Body of pancreas (tissue), 4 donors: ENCODE results near the gene MRPL55. TPM values are rescaled to one million over a fixed set of nuclear protein-coding genes. Genes with fewer than 3 reads are reported as not detected.

Experiments used
- ATAC-seq: fragments of 150-250 bp; one replicate; pipeline ENCODE4 v1.9.1; 2016
- DNase-seq, 4 donors: peaks; one replicate each; pipeline ENCODE4 v3.0.0-alpha.2; 2019
- H3K27ac ChIP-seq, 4 donors: fragments of 200-600 bp; sonication (generic); 1 replicate in 3 of 4; 2 replicates in 1 of 4; pipeline versions ENCODE4 v1.5.1 to v1.6.1; 2016 to 2019; ENCODE audit warnings: mild to moderate bottlenecking in 1 of 4, mixed read lengths in 1 of 4, moderate library complexity in 1 of 4
- H3K27me3 ChIP-seq, 2 donors: fragments of 200-600 bp; sonication (generic); one replicate each; pipeline ENCODE4 v1.6.0; 2016; ENCODE audit warnings: mild to moderate bottlenecking in 1 of 2
- H3K36me3 ChIP-seq, 2 donors: fragments of 200-600 bp; sonication (generic); replicated peaks in 1 of 2; 2 replicates each; pipeline ENCODE4 v1.5.1; 2016; ENCODE audit warnings: low read depth in 2 of 2; ENCODE audit not compliant: insufficient read depth in 1 of 2
- H3K4me1 ChIP-seq: fragments of 200-600 bp; sonication (generic); one replicate; pipeline ENCODE4 v1.6.0; 2016
- H3K4me3 ChIP-seq, 2 donors: fragments of 200-600 bp; sonication (generic); 1 replicate in 1 of 2; 2 replicates in 1 of 2; pipeline ENCODE4 v1.5.1; 2016 to 2019
- H3K9me3 ChIP-seq, 3 donors: fragments of 200-600 bp; sonication (generic); 1 replicate in 2 of 3; 2 replicates in 1 of 3; pipeline ENCODE4 v1.5.1; 2016
- POLR2A ChIP-seq, 3 donors: fragments of 450-650 bp; IDR thresholded peaks; one replicate each; pipeline ENCODE4 v1.6.1; 2016; ENCODE audit warnings: antibody characterized with exemption in 3 of 3, mild to moderate bottlenecking in 2 of 3
- WGBS, 2 donors: methylation state at CpG; one replicate each; pipeline ENCODE4 v1.1.5; 2017; 5-methylcytosine and 5-hydroxymethylcytosine counted together
- intact Hi-C: fragments of 100-400 bp; cut with DNase I; formaldehyde crosslinking; loops from one replicate; pipeline ENCODE4 v1.15.1; 2023
- total RNA-seq, 2 donors: library from RNA; depleted of rRNA; stranded (reverse); fragments of >200 nt; gene quantifications; one replicate each; pipeline ENCODE4 v1.1.0, GENCODE V29; 2016
- TF ChIP-seq, protein P1 (sequence below), 7 experiments: fragments of 450-650 bp in 4 of 7; fragments of 200-600 bp in 3 of 7; sonication (generic) in 3 of 7; IDR thresholded peaks; one replicate each; pipeline ENCODE4 v1.5.1; 2016 to 2019; ENCODE audit warnings: antibody characterized with exemption in 7 of 7

MRPL55 gene
- total RNA-seq, 2 donors from 2014 or later: 65.9 to 68.7 TPM

DNA sequence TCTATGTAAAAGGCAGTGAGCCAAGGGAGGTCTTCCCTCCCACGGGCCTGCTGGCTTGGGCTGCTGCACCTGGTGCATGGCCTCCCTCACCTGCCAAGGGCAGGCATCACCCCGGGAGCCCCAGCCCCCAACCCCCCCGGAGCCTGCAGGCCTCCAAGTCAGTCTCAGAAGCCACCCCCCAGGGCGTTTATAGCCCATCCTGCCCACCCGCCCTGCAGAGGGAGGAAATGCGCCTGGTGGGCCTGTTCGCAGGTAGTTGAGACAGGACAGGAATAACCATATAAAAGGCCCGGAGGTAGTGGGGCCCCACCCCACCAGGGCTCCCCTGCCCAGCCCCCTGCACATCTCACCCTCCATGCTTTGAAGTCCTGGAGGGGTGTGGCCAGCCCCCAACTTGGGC, 44.8 kb downstream of the MRPL55 start:
- no peaks in the 10 kb centered on the region for H3K36me3 ChIP-seq
- intact Hi-C loops: no loop called here
- H3K4me1 ChIP-seq: peaks cover 17% of the 10 kb centered on the region
- no peak overlapping the region for H3K27ac ChIP-seq
- peaks cover 0 to 16% of the 10 kb centered on the region in 2 donors for H3K27me3 ChIP-seq
- H3K4me3 ChIP-seq: no peak overlapping the region
- no peak for ATAC-seq
- H3K9me3 ChIP-seq: no peaks in the 10 kb centered on the region
- no peak for DNase-seq
- TF ChIP-seq, protein P1, sequence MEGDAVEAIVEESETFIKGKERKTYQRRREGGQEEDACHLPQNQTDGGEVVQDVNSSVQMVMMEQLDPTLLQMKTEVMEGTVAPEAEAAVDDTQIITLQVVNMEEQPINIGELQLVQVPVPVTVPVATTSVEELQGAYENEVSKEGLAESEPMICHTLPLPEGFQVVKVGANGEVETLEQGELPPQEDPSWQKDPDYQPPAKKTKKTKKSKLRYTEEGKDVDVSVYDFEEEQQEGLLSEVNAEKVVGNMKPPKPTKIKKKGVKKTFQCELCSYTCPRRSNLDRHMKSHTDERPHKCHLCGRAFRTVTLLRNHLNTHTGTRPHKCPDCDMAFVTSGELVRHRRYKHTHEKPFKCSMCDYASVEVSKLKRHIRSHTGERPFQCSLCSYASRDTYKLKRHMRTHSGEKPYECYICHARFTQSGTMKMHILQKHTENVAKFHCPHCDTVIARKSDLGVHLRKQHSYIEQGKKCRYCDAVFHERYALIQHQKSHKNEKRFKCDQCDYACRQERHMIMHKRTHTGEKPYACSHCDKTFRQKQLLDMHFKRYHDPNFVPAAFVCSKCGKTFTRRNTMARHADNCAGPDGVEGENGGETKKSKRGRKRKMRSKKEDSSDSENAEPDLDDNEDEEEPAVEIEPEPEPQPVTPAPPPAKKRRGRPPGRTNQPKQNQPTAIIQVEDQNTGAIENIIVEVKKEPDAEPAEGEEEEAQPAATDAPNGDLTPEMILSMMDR (IDR thresholded peaks at IDR 0.05): no peak
- TF ChIP-seq POLR2A (IDR thresholded peaks at IDR 0.05): no peak
- 34 to 86% methylated on average over 4 to 5 of the region's 8 CpGs for WGBS, 2 donors

DNA sequence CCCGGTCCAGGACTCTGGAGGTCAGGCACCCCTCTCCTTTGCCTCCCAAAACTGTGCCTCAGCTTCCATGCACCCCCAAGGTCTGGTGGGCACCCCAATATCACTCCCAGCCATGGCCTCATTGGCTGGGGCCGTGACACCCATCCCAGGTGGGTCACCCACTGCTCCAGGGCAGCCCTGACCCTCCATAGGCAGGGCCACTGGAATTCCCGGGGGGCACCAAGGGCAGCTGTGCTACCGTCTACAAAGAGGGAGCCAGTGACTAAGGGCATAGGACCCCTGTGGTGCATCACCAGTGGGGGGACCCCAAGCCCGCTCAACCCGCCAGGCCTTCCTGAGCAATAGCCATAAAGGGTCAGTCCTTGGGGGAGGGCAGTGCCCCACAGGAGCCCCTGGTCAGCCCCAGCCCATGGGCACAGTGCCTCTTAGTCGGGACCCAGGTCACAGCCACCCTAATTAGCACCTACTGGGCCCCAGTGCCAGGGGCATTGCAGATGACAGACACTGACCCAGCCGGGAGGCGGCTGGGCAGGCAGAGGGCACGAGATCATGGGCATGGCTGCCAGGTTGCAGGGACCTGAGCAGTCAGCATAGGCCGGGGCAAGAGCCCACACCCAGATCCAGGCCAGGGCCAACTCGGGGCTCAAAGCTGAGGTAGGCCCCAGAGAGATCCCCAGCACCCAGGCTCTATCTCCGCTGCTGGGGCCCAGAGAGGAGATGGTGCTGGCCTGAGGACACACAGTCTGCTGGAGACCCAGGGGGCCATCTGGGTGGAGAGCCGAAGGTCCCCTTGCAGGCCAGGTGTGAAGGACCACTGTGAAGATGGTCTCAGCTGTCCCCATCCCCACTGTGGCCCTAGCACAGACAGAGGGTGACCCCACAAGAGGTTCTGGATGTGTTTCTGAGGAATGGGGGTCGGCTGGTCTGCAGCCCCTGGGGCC, 45.6 kb downstream of the MRPL55 start:
- Histone ChIP-seq H3K4me1 (peaks cover 25% of the 10 kb centered on the region), H3K36me3 (no peaks in the 10 kb centered on the region), H3K27ac (no peak overlapping the region), H3K27me3 (peaks cover 0 to 21% of the 10 kb centered on the region in 2 donors), H3K4me3 (no peak overlapping the region), H3K9me3 (no peaks in the 10 kb centered on the region)
- no peak for ATAC-seq
- no peak for TF ChIP-seq POLR2A (IDR thresholded peaks at IDR 0.05)
- TF ChIP-seq, protein P1 (IDR thresholded peaks at IDR 0.05): no peak
- 77 to 85% methylated on average over 3 to 14 of the region's 15 CpGs for WGBS, 2 donors
- intact Hi-C loops: no loop called here
- no peak for DNase-seq

DNA sequence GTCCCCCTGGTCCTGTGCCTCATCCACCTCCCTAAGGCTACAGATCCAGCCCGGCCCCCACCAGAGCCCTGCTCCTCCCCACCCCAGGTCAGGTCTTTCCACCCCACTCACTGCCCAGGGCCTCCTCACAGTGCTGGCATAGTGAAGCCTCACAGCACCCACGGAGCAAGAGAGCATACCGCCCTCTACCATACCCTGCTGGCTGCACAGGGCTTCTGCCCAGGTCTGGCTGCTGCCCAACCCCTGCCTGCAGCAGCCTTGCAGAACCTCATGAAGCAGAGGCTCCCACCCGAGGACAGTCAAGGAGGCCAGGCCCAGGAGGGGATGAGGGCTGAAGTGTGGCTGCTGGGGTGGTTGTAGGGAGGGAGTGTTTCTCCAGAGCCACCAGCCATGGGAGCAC, 46.3 kb downstream of the MRPL55 start:
- Histone ChIP-seq H3K9me3 (no peaks in the 10 kb centered on the region), H3K36me3 (no peaks in the 10 kb centered on the region), H3K4me1 (peaks cover 25% of the 10 kb centered on the region), H3K27me3 (peaks cover 0 to 21% of the 10 kb centered on the region in 2 donors), H3K4me3 (no peak overlapping the region), H3K27ac (no peak overlapping the region)
- ATAC-seq (no peak), DNase-seq (no peak)
- no peak for TF ChIP-seq POLR2A (IDR thresholded peaks at IDR 0.05)
- TF ChIP-seq, protein P1 (IDR thresholded peaks at IDR 0.05): no peak
- WGBS, 2 donors: 52 to 65% methylated on average over 3 to 4 of the region's 4 CpGs
- intact Hi-C loops: no loop called here

DNA sequence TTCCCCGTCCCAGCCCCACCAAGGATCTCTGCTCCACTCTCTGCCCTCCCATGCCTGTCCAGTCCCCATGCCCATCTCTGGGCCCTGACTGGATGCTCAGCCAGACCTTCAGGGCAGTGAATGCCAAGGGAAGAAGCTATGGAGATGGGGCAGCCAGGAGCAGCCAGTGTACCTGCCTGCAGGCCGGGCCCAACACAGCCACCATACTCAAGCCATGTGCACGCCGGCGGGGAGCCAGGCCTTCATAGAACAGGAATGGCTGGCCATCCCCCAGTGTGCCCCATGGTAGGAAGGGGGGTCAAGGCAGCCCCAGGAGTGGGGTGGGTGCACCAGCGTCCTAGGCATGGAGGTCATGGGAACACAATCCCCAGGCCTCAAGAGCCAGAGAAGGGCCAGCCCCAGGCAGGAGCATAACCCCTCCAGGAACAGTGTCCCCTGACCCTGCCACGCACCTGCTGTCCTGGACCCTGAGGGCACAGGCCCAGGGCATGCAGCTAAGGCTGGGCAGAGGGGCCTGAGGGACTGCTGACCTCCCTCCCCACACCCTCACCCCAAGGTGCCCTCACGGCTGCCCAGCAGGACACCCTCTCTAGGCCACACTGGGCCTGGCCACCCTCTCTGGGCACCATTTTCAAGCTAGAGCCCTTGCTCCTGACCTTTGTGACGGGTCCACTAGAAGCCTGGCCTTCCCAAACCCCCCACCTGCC, 46.9 kb downstream of the MRPL55 start:
- intact Hi-C loops: no loop called here
- DNase-seq: no peak
- H3K36me3 ChIP-seq: no peaks in the 10 kb centered on the region
- H3K4me3 ChIP-seq: no peak overlapping the region
- no peak for TF ChIP-seq POLR2A (IDR thresholded peaks at IDR 0.05)
- TF ChIP-seq, protein P1 (IDR thresholded peaks at IDR 0.05): no peak
- no peak overlapping the region for H3K27ac ChIP-seq
- 94% methylated on average over 2 to 8 of the region's 9 CpGs for WGBS, 2 donors
- H3K9me3 ChIP-seq: no peaks in the 10 kb centered on the region
- peaks cover 25% of the 10 kb centered on the region for H3K4me1 ChIP-seq
- peaks cover 0 to 18% of the 10 kb centered on the region in 2 donors for H3K27me3 ChIP-seq
- ATAC-seq: no peak
